GM12872 (cell line): ENCODE measurements around the gene ZCCHC9.

ENCODE experiments used
- CTCF ChIP-seq: IDR thresholded peaks from 3 replicates; pipeline ENCODE4 v1.5.1; 2011; ENCODE audit warnings: low read depth, mild to moderate bottlenecking, low read length, moderate library complexity; ENCODE audit not compliant: insufficient read depth

ZCCHC9 gene

GRCh38 chr5:81313278-81313677 lies 11.9 kb downstream of the ZCCHC9 start:
- no peak for TF ChIP-seq CTCF

GRCh38 chr5:81313686-81314085 lies 12.3 kb downstream of the ZCCHC9 start:
- no peak for TF ChIP-seq CTCF

GRCh38 chr5:81314581-81314980 lies 13.2 kb downstream of the ZCCHC9 start:
- no peak for TF ChIP-seq CTCF

GRCh38 chr5:81315336-81315735 lies 13.9 kb downstream of the ZCCHC9 start:
- TF ChIP-seq CTCF, result no peak

- no peak for TF ChIP-seq CTCF
Measured at GRCh38 chr5:81315830-81316229, 14.4 kb downstream of the ZCCHC9 start.

GRCh38 chr5:81316571-81316970 lies 15.2 kb downstream of the ZCCHC9 start:
- no peak for TF ChIP-seq CTCF

- no peak for TF ChIP-seq CTCF
Measured at GRCh38 chr5:81317536-81317935, 16.1 kb downstream of the ZCCHC9 start.

GRCh38 chr5:81326554-81326953 lies 25.2 kb downstream of the ZCCHC9 start:
- no peak for TF ChIP-seq CTCF
